Pancreas (tissue), 10 donors: ENCODE data around the gene URM1. TPM values are rescaled to one million over a fixed set of nuclear protein-coding genes. Genes with fewer than 3 reads are reported as not detected.

Experiments used
- ATAC-seq, 4 donors: fragments of 200-7000 bp; cut with Tn5 transposase; one replicate each; pipeline versions ENCODE4 v1.8.0 to v1.9.1; 2020; ENCODE audit warnings: mild to moderate bottlenecking in 4 of 4, moderate library complexity in 4 of 4
- DNase-seq, 6 donors: peaks; one replicate each; pipeline ENCODE4 v3.0.0-alpha.2; 2020
- FAIRE-seq: peaks from 2 replicates; lab custom pipeline; 2012; peaks lifted over from hg19 to GRCh38; lab: Jason Lieb, UNC
- H3K27ac ChIP-seq, 4 donors: fragments of 200-600 bp; sonication (generic); 1 replicate in 3 of 4; 2 replicates in 1 of 4; pipeline versions ENCODE4 v1.5.0 to v1.8.0; 2020
- H3K27me3 ChIP-seq, 4 donors: fragments of 200-600 bp; one replicate each; pipeline ENCODE4 v1.8.0; 2021
- H3K36me3 ChIP-seq, 3 donors: fragments of 200-600 bp; sonication (generic) in 1 of 3; one replicate each; pipeline versions ENCODE4 v1.5.0 to v1.8.0; 2020 to 2021
- H3K4me1 ChIP-seq, 3 donors: fragments of 200-600 bp; one replicate each; pipeline ENCODE4 v1.8.0; 2021
- H3K4me3 ChIP-seq, 4 donors: fragments of 200-600 bp; sonication (generic) in 2 of 4; one replicate each; pipeline versions ENCODE4 v1.5.0 to v1.8.0; 2020 to 2021
- H3K9me3 ChIP-seq, 4 donors: fragments of 200-600 bp; one replicate each; pipeline ENCODE4 v1.8.0; 2021
- WGBS, 2 donors: extraction: QIAGEN DNeasy Blood & Tissue Kit; methylation state at CpG; one replicate each; pipeline ENCODE4 v1.1.7; 2013; 5-methylcytosine and 5-hydroxymethylcytosine counted together
- intact Hi-C, 3 donors: fragments of 100-400 bp; cut with DNase I; formaldehyde crosslinking; loops; one replicate each; pipeline versions ENCODE4 v1.11.1 to v1.14.2; 2022
- polyA plus RNA-seq, 2 donors: library from polyadenylated mRNA; stranded (reverse); fragments of 200-250 nt; gene quantifications; one replicate each; pipeline ENCODE4 v1.2.3, GENCODE V29; 2013
- total RNA-seq, 6 donors: library from RNA; stranded (reverse); fragmentation: NEBNext Ultra II Directional in 4 of 6; extraction: Animal tissue kit (Norgen Biotek cat#: 25700) in 4 of 6; gene quantifications; one replicate each; pipeline versions ENCODE4 v1.2.1 to v1.2.4, GENCODE V29; 2021 to 2023
- TF ChIP-seq, protein P1 (sequence below), 4 donors: fragments of 200-600 bp; sonication (generic) in 3 of 4; IDR thresholded peaks; one replicate each; pipeline versions ENCODE4 v1.5.0 to v1.8.0; 2021; ENCODE audit warnings: antibody characterized with exemption in 4 of 4
- donor health status: healthy with polysubstance abuse.
- donor health status: DM: no; HTN: no; CAD: no; lungs with moderate emphysema.
- donor health status: DM: no; HTN: no; CAD: no.
- donor health status: control.
- donor health status: control.
- donor health status: Bipolar disorder and iron deficiency.
- donor health status: DM: yes; HTN: yes; CAD: no.
- donor health status: DM: no; HTN: no; CAD: no.
- donor health status: DM: no; HTN: no; CAD: no.
- donor health status: DM: yes; HTN: yes; CAD: no.

URM1 gene
- total and polyA plus RNA-seq, 8 donors: 18.5 to 46.1 (median 33.4) TPM

DNA sequence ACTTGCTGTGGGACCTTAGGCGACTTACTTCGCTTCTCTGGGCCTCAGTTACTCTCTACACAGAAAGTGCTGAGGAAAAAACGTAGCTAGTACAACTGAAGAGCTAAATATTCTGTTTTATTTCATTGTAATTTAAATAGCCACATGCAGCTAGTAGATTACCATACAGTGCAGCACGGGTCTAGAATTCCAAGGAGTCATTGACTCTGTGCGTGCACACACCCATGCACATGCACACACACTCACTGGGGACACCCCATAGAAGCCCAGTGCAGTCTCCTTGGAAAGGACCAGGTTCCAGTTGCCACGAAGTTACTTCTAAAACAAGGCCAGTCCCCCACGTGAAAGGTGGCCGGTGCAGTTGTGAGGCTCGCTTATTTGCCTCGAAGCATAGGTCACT, 17.0 kb downstream of the URM1 start:
- intact Hi-C loops: no loop called here
- ATAC-seq (no peak), DNase-seq (no peak), FAIRE-seq (no peak)
- 87 to 92% methylated on average over 10 of the region's 10 CpGs for WGBS, 2 donors
- no peaks in the 10 kb centered on the region for H3K27me3 ChIP-seq
- peaks cover 0 to 36% (median 15%) of the 10 kb centered on the region in 3 donors for H3K36me3 ChIP-seq
- H3K4me1 ChIP-seq: no peaks in the 10 kb centered on the region
- no peak overlapping the region for H3K27ac ChIP-seq
- H3K9me3 ChIP-seq: no peaks in the 10 kb centered on the region
- TF ChIP-seq, protein P1, sequence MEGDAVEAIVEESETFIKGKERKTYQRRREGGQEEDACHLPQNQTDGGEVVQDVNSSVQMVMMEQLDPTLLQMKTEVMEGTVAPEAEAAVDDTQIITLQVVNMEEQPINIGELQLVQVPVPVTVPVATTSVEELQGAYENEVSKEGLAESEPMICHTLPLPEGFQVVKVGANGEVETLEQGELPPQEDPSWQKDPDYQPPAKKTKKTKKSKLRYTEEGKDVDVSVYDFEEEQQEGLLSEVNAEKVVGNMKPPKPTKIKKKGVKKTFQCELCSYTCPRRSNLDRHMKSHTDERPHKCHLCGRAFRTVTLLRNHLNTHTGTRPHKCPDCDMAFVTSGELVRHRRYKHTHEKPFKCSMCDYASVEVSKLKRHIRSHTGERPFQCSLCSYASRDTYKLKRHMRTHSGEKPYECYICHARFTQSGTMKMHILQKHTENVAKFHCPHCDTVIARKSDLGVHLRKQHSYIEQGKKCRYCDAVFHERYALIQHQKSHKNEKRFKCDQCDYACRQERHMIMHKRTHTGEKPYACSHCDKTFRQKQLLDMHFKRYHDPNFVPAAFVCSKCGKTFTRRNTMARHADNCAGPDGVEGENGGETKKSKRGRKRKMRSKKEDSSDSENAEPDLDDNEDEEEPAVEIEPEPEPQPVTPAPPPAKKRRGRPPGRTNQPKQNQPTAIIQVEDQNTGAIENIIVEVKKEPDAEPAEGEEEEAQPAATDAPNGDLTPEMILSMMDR (IDR thresholded peaks at IDR 0.05): no peak
- H3K4me3 ChIP-seq: no peak overlapping the region

DNA sequence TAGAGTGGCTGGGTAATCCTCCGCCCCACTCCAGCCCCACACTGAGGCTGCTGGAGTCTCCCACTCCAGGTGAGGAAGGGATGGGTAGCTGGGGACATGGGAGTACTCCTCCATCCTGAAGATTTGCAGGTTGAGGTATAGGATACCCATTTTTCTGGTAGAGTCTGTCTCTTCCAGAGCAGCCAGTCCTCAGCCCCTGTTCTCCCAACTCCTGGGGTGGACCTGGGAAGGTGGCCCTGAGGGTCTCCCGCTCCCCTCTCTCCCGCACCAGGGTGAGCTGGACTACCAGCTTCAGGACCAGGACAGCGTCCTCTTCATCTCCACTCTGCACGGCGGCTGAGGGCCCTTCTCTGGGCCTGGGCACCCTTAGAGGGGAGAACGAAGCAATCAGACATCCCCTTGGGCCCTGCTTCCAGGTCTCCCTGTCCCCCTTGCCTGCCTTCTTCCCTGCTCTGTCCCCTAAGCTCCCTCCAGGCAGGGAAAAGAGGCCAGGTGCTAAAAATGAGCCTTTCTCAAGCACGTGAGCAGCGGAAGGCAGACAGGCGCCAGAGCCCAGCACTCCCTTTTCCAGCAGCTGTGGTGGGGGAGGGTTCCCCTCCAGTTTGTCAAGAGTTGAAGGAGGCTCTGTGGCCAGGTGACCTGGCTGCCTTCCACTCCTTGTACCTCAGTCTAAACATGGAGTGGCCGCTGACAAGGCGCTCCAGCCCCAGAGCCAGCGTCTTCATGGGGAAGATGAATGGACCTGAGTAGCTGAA, 18.4 kb downstream of the URM1 start:
- DNase-seq (no peak), ATAC-seq (peak in 1 of 4 donors; percentile 24), FAIRE-seq (no peak)
- H3K27me3 ChIP-seq: no peaks in the 10 kb centered on the region
- 87 to 88% methylated on average over 13 of the region's 13 CpGs for WGBS, 2 donors
- intact Hi-C loops: no loop called here
- H3K36me3 ChIP-seq: peaks cover 0 to 36% (median 15%) of the 10 kb centered on the region in 3 donors
- H3K9me3 ChIP-seq: no peaks in the 10 kb centered on the region
- H3K4me3 ChIP-seq: no peak overlapping the region
- no peak overlapping the region for H3K27ac ChIP-seq
- TF ChIP-seq, protein P1 (IDR thresholded peaks at IDR 0.05): no peak
- H3K4me1 ChIP-seq: no peaks in the 10 kb centered on the region

DNA sequence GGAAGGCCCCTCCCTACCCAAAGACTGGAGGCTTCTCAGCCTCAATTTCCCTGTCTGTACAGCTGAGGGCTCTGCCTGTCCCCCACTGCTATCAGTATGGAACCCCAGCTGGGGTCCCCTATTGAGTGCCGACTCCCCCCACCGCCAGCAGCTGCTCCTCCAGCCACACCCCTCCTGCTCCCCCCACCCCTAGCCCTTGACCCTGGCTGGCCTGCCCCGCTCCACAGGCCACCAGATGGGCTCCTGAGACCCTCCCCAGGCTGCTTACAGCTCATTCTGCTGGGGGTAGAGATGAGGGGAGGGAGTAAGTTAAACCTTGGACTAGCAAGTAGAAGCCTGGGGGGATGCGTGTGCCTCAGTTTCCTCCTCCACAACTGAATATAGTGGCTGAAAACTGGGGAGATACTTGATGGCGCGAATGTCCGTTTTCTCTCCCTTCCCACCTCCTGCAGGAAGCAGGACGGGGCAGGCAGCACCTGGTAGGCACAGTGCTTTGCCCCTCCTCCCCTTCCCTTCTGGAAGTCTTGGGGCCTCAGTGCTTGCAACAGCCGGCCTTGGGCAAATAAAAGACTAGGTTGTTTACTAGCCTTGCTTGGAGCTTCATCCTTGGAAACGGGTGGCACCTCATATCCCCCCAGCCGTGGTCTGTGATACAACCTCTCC, 19.1 kb downstream of the URM1 start:
- Histone ChIP-seq H3K4me3 (no peak overlapping the region), H3K36me3 (peaks cover 0 to 36% (median 15%) of the 10 kb centered on the region in 3 donors), H3K9me3 (no peaks in the 10 kb centered on the region), H3K27me3 (no peaks in the 10 kb centered on the region), H3K27ac (no peak overlapping the region), H3K4me1 (no peaks in the 10 kb centered on the region)
- TF ChIP-seq, protein P1 (IDR thresholded peaks at IDR 0.05): no peak
- ATAC-seq (no peak), DNase-seq (no peak), FAIRE-seq (no peak)
- intact Hi-C loops: no loop called here
- 86 to 87% methylated on average over 11 of the region's 11 CpGs for WGBS, 2 donors

DNA sequence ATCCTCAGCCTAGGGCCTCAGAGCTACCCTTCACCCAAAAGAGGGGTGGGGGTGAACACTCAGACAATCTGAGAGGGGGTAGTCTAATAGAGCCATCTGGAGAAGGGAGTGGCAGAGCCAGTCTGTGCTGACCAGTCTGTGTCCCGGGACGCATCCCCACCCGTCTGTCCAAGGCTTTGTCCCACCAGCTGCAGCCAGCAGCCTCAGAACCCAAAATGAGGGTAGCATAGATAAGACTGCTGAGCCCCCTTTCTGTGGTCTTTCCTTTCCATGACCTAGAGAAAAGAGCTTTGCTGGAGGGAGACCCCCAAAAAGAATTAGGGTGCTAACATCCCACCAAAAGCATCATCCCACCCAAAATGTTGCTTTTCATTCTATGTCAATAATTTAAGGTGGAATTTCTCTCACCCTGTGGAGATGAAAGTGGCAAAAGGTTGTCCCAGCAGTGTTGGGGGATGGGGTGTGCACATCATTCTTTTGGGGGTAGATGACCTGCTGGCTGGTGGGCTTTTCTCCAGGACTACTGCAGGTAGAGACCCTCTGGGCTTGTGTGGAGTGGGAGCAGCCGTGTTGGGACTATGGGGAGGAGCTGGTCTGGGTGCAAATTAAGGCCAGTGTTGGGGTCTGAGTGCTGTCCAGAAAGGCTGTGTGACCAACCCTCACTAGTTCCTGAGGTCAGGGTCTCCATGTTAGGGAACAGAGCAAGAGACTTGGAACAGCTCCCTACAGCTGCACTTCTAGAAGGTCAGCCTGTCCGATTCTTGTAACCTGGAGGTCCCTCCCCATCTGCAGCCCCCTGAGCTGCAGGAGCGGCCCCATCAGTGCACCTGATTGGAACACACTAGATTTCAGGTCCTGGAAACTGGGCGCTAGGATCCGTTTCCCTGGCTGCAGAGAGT, 19.9 kb downstream of the URM1 start:
- peaks cover 0 to 36% (median 15%) of the 10 kb centered on the region in 3 donors for H3K36me3 ChIP-seq
- ATAC-seq: no peak
- 93 to 95% methylated on average over 8 of the region's 8 CpGs for WGBS, 2 donors
- intact Hi-C loops: no loop called here
- FAIRE-seq: no peak
- H3K27ac ChIP-seq: no peak overlapping the region
- H3K4me1 ChIP-seq: no peaks in the 10 kb centered on the region
- no peaks in the 10 kb centered on the region for H3K27me3 ChIP-seq
- TF ChIP-seq, protein P1 (IDR thresholded peaks at IDR 0.05): no peak
- no peaks in the 10 kb centered on the region for H3K9me3 ChIP-seq
- DNase-seq: no peak
- no peak overlapping the region for H3K4me3 ChIP-seq
